H1 (cell line): ENCODE measurements around the gene WDR33. TPM values are rescaled to one million over a fixed set of nuclear protein-coding genes. Genes with fewer than 3 reads are reported as not detected.

ENCODE experiments used
- CBX8 ChIP-seq: fragments of 300-800, 300-1000 bp; sonication (generic); IDR thresholded peaks from 2 replicates; pipeline ENCODE4 v1.7.1; 2016; ENCODE audit warnings: low read depth, low read length, borderline replicate concordance
- CTBP2 ChIP-seq: IDR thresholded peaks from 2 replicates; pipeline ENCODE4 v1.7.0; 2011; ENCODE audit warnings: borderline replicate concordance, mild to moderate bottlenecking, moderate library complexity, mixed read lengths, low read length; ENCODE audit not compliant: insufficient read depth, insufficient read length
- polyA plus RNA-seq, 7 experiments: library from polyadenylated mRNA; depleted of rRNA in 3 of 7; stranded (reverse) in 5 of 7; unstranded in 2 of 7; fragments of >200 nt in 5 of 7; fragments of 200-250 nt in 2 of 7; gene quantifications; 1 replicate in 5 of 7; 2 replicates in 1 of 7; 4 replicates in 1 of 7; pipeline versions ENCODE4 v1.2.1 to v1.2.3, GENCODE V29; 2011 to 2013; ENCODE audit warnings: missing spikeins in 2 of 7, mixed read lengths in 2 of 7
- total RNA-seq: library from RNA; stranded (reverse); fragmentation: NEBNext Ultra II Directional; extraction: Animal tissue kit (Norgen Biotek cat#: 25700); gene quantifications from 2 replicates; pipeline ENCODE4 v1.2.1, GENCODE V29; 2021

WDR33 gene
- total and polyA plus RNA-seq, 2 of the 8 experiments (the other 6 are each of a cell fraction or from before 2014, with no cell fraction given) = 18.1 to 82.7 TPM

DNA sequence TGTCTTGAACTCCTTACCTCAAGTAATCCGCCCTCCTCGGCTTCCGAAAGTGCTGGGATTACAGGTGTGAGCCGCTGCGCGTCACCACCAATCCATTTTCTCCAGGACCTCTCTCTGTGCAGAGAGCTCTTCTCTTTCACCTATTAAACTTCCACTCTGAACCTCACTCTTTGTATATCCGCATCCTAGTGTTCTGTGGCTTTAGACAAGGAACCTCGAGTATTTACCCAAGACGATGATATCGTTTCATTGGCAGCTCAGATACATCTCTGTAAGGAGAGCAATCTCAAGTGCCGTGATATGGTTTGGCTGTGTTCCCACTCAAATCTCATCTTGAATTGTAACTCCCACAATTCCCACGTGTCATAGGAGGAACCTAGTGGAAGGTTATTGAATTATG, 15.1 kb upstream of the WDR33 start (continued):
- TF ChIP-seq CTBP2 = no peak
- TF ChIP-seq CBX8 = no peak
